Tibial artery (tissue), 4 donors: ENCODE measurements around the gene KCNK7.

Experiments used
- DNase-seq, 2 donors: peaks; one replicate each; pipeline ENCODE4 v3.0.0-alpha.2; 2019
- H3K27ac ChIP-seq, 2 donors: fragments of 200-600 bp; sonication (generic) in 1 of 2; 1 replicate in 1 of 2; 2 replicates in 1 of 2; pipeline ENCODE4 v1.5.1; 2018 to 2019; ENCODE audit warnings: mild to moderate bottlenecking in 1 of 2
- H3K27me3 ChIP-seq, 2 donors: fragments of 200-600 bp; sonication (generic) in 1 of 2; one replicate each; pipeline versions ENCODE4 v1.5.1 to v1.6.0; 2016 to 2019
- H3K36me3 ChIP-seq, 3 donors: fragments of 200-600 bp; sonication (generic) in 2 of 3; one replicate each; pipeline ENCODE4 v1.5.1; 2016 to 2019; ENCODE audit warnings: mild to moderate bottlenecking in 2 of 3
- H3K4me1 ChIP-seq, 4 donors: fragments of 200-600 bp; sonication (generic) in 2 of 4; 1 replicate in 3 of 4; 2 replicates in 1 of 4; pipeline ENCODE4 v1.5.1; 2016 to 2019
- H3K4me3 ChIP-seq, 2 donors: fragments of 200-600 bp; sonication (generic) in 1 of 2; 1 replicate in 1 of 2; 2 replicates in 1 of 2; pipeline ENCODE4 v1.5.1; 2018 to 2019; ENCODE audit warnings: mild to moderate bottlenecking in 2 of 2
- H3K9me3 ChIP-seq, 3 donors: fragments of 200-600 bp; sonication (generic) in 1 of 3; one replicate each; pipeline ENCODE4 v1.5.1; 2016 to 2019
- intact Hi-C: fragments of 100-400 bp; cut with DNase I; formaldehyde crosslinking; loops from one replicate; pipeline ENCODE4 v1.15.0; 2023; ENCODE audit warnings: low total_unique reads
- TF ChIP-seq, protein P1 (sequence below), 2 experiments: fragments of 200-600 bp in 1 of 2; fragments of 450-650 bp in 1 of 2; IDR thresholded peaks; one replicate each; pipeline ENCODE4 v1.5.1; 2017 to 2019; ENCODE audit warnings: antibody characterized with exemption in 2 of 2, mild to moderate bottlenecking in 1 of 2, moderate library complexity in 1 of 2

The KCNK7 gene

DNA sequence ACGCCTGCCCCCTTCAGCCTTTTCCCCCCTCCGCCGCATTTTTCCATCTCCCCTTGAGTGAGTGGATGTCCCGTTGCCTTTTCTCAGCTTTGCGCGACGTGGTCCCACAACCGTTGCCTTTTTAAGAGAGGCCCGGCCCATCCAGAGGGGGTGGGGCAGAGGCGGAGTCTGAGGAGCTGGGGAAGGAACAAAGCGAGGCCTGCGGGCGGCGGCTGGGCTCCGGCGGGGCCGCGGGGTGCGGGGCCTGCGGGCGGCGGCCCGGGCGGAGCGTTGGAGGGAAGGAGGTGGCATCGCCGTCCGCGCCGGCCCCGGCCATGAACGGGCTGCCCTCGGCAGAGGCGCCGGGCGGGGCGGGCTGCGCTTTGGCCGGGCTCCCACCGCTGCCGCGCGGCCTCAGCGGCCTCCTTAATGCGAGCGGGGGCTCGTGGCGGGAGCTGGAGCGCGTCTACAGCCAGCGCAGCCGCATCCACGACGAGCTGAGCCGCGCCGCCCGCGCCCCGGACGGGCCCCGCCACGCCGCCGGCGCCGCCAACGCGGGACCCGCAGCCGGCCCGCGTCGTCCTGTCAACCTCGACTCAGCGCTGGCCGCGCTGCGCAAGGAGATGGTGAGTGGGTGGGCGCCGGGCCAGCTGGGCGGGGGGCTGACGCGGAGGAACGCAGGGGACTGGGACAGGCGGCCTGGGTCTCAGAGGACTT lies 23.1 kb downstream of the KCNK7 start, which contains the start of gene FAM89B:
Gene FAM89B (plus strand): TSS at position 183 of the 696 bp plus-strand sequence. CDS start 132 bp downstream, at position 315.
- H3K27me3 ChIP-seq, result no peaks in the 10 kb centered on the region
- intact Hi-C loops, result no loop called here
- TF ChIP-seq, protein P1, sequence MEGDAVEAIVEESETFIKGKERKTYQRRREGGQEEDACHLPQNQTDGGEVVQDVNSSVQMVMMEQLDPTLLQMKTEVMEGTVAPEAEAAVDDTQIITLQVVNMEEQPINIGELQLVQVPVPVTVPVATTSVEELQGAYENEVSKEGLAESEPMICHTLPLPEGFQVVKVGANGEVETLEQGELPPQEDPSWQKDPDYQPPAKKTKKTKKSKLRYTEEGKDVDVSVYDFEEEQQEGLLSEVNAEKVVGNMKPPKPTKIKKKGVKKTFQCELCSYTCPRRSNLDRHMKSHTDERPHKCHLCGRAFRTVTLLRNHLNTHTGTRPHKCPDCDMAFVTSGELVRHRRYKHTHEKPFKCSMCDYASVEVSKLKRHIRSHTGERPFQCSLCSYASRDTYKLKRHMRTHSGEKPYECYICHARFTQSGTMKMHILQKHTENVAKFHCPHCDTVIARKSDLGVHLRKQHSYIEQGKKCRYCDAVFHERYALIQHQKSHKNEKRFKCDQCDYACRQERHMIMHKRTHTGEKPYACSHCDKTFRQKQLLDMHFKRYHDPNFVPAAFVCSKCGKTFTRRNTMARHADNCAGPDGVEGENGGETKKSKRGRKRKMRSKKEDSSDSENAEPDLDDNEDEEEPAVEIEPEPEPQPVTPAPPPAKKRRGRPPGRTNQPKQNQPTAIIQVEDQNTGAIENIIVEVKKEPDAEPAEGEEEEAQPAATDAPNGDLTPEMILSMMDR (IDR thresholded peaks at IDR 0.05), result no peak
- peaks cover 0 to 73% (median 54%) of the 10 kb centered on the region in 4 donors for H3K4me1 ChIP-seq
- peak within 1 kb of the TSS; percentile 94 to 96 for H3K4me3 ChIP-seq
- peaks cover 0 to 9% (median 0%) of the 10 kb centered on the region in 3 donors for H3K36me3 ChIP-seq
- no peaks in the 10 kb centered on the region for H3K9me3 ChIP-seq
- DNase-seq, result peak; percentile 96
- peak within 1 kb of the TSS; percentile 93 to 98 for H3K27ac ChIP-seq

DNA sequence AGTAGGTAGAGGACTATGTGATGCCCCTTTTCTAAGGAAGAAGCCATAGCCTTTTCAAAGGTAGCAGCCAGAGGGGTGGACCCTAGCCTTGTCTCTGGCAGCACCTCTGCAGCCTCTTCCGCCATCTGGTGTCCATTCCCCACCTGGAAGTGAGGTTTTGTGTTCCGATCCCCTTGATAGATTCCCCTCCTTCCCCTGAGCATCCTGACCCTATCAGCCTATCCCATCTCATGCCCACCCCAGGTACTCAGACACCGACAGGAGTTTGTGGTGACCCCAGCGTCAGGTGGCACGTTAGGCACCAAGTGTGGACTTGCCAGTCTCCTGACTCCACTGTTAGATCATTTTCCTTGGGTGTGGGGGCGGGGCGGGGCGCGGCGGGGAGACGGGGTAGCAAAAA lies 23.7 kb downstream of the KCNK7 start:
- Histone ChIP-seq H3K27ac (peak overlapping the region; percentile 93 to 98), H3K9me3 (no peaks in the 10 kb centered on the region), H3K36me3 (peaks cover 0 to 9% (median 0%) of the 10 kb centered on the region in 3 donors), H3K27me3 (no peaks in the 10 kb centered on the region), H3K4me3 (peak overlapping the region; percentile 94 to 96), H3K4me1 (peaks cover 0 to 70% (median 56%) of the 10 kb centered on the region in 4 donors)
- intact Hi-C loops, result no loop called here
- TF ChIP-seq, protein P1 (IDR thresholded peaks at IDR 0.05), result peak; percentile 29 to 51
- DNase-seq, result no peak

DNA sequence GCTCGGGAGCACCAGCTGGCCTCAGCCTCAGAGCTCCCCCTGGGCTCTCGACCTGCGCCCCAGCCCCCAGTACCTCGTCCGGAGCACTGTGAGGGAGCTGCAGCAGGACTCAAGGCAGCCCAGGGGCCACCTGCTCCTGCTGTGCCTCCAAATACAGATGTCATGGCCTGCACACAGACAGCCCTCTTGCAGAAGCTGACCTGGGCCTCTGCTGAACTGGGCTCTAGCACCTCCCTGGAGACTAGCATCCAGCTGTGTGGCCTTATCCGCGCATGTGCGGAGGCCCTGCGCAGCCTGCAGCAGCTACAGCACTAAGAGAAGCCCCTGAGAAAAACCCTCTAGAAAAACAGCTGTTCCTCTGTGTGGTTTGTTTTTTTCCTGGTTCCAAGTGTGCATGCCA lies 24.2 kb downstream of the KCNK7 start:
- intact Hi-C loops, result no loop called here
- Histone ChIP-seq H3K27ac (peak overlapping the region; percentile 93 to 98), H3K4me1 (peaks cover 0 to 70% (median 58%) of the 10 kb centered on the region in 4 donors), H3K27me3 (no peaks in the 10 kb centered on the region), H3K9me3 (no peaks in the 10 kb centered on the region), H3K4me3 (peak overlapping the region; percentile 94 to 96), H3K36me3 (peaks cover 0 to 9% (median 0%) of the 10 kb centered on the region in 3 donors)
- TF ChIP-seq, protein P1 (IDR thresholded peaks at IDR 0.05), result no peak
- no peak for DNase-seq

DNA sequence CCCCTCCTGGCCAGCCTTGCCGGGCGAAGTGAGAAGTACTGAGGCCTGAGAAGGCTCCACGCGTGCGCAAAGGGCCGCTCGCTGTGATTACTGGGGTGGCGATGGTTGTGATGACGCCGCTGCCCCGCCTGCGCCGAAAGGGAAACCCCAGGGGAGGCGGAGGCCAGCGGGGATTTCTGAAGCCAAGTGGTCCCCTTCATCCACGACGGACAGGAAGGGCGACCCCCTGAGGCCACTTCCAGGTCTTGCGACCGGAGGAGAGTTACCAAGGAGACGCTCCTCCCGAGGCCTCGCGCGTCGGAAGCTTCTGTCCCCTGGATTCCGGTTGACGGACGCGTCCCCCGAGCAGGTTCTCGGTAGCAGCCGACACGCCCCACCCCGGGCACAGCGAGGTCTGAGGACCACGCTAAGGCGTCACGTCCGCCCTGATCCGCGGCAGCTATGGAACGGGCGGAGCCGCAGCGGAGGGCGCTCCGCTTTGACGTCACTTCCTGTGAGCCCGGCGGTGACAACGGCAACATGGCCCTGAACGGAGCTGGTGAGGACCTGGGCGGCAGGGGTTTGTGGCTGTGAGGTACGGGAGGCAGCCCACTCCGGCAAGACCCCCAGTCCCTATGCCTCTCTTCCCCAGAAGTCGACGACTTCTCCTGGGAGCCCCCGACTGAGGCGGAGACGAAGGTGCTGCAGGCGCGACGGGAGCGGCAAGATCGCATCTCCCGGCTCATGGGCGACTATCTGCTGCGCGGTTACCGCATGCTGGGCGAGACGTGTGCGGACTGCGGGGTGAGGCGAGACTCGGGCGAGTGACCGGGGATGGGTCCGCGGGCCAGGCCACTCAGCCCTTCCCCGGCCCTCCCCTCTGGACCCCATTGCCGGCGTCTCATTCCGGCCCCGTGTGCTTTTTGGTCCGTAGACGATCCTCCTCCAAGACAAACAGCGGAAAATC lies 25.4 kb downstream of the KCNK7 start, which contains the start of gene ZNRD2:
Gene ZNRD2 (plus strand): TSS at position 505 of the 946 bp plus-strand sequence. CDS start 15 bp downstream, at position 520.
- Histone ChIP-seq H3K4me1 (peaks cover 0 to 67% (median 56%) of the 10 kb centered on the region in 4 donors), H3K9me3 (no peaks in the 10 kb centered on the region), H3K27ac (peak within 1 kb of the TSS; percentile 93 to 98), H3K27me3 (no peaks in the 10 kb centered on the region), H3K4me3 (peak within 1 kb of the TSS; percentile 72 to 96), H3K36me3 (peaks cover 0 to 9% (median 0%) of the 10 kb centered on the region in 3 donors)
- intact Hi-C loops, result loop anchor here (2.0 kb wide), 1 partner anchor 29 kb away; no protein-coding TSS in a partner anchor
- TF ChIP-seq, protein P1 (IDR thresholded peaks at IDR 0.05), result peak; percentile 38 to 50
- peak; percentile 98 to 99 for DNase-seq
